CD4-positive, alpha-beta T cell (primary cell): Measurements from ENCODE around the gene COPRS. TPM values are rescaled to one million over a fixed set of nuclear protein-coding genes. Genes with fewer than 3 reads are reported as not detected.

Source experiments
- ATAC-seq: fragments of 200-7000 bp; cut with Tn5 transposase; one replicate; pipeline ENCODE4 v1.10.0; 2022; ENCODE audit warnings: mild to moderate bottlenecking; ENCODE audit not compliant: poor library complexity
- CTCF ChIA-PET: fragments of 350-600 bp; sonication (Branson Sonifier 250); formaldehyde crosslinking; loops from one replicate; lab custom pipeline; 2021; ENCODE audit warnings: antibody characterized with exemption, inconsistent platforms; lab: Charles Lee
- POLR2A ChIA-PET: fragments of 350-600 bp; sonication (Branson Sonifier 250); formaldehyde crosslinking; loops from one replicate; lab custom pipeline; 2021; ENCODE audit warnings: antibody characterized with exemption, inconsistent platforms; lab: Charles Lee
- DNase-seq, 14 experiments: peaks; one replicate each; pipeline ENCODE4 v3.0.0-alpha.2; 2013 to 2020; ENCODE audit warnings: mixed read lengths in 2 of 14
- H3K27ac ChIP-seq, 2 donors: one replicate each; pipeline versions ENCODE4 v1.5.1 to v1.7.0; 2013; ENCODE audit warnings: low read length in 2 of 2, low read depth in 1 of 2, mild to moderate bottlenecking in 1 of 2
- H3K27me3 ChIP-seq, 2 experiments: 1 replicate in 1 of 2; 2 replicates in 1 of 2; pipeline versions ENCODE4 v1.6.1 to v1.7.0; 2013; ENCODE audit warnings: low read length in 2 of 2, control low read depth in 1 of 2, mild to moderate bottlenecking in 1 of 2, moderate library complexity in 1 of 2; ENCODE audit not compliant: insufficient read depth in 2 of 2, control insufficient read depth in 1 of 2
- H3K36me3 ChIP-seq: one replicate; pipeline ENCODE4 v1.6.1; 2013; ENCODE audit warnings: low read length, control low read depth; ENCODE audit not compliant: insufficient read depth
- H3K4me1 ChIP-seq: one replicate; pipeline ENCODE4 v1.6.1; 2013; ENCODE audit warnings: low read length, control low read depth; ENCODE audit not compliant: insufficient read depth
- H3K4me3 ChIP-seq: one replicate; pipeline ENCODE4 v1.5.1; 2013; ENCODE audit warnings: mild to moderate bottlenecking, low read length, moderate library complexity
- H3K9me3 ChIP-seq, 2 experiments: 1 replicate in 1 of 2; 2 replicates in 1 of 2; pipeline versions ENCODE4 v1.6.1 to v1.7.0; 2013; ENCODE audit warnings: low read length in 2 of 2, mild to moderate bottlenecking in 2 of 2, control low read depth in 1 of 2, moderate library complexity in 1 of 2; ENCODE audit not compliant: control insufficient read depth in 1 of 2, insufficient read depth in 1 of 2
- H3K27ac Mint-ChIP-seq: one replicate; pipeline ENCODE4 v1.8.0; 2020; ENCODE audit warnings: mixed read lengths
- H3K27me3 Mint-ChIP-seq: one replicate; pipeline ENCODE4 v1.8.0; 2021; ENCODE audit warnings: mixed read lengths
- H3K36me3 Mint-ChIP-seq: one replicate; pipeline ENCODE4 v1.8.0; 2021; ENCODE audit warnings: low read depth, mixed read lengths
- H3K4me1 Mint-ChIP-seq: one replicate; pipeline ENCODE4 v1.8.0; 2021; ENCODE audit warnings: low read depth, mixed read lengths
- H3K4me3 Mint-ChIP-seq: one replicate; pipeline ENCODE4 v1.8.0; 2020; ENCODE audit warnings: mild to moderate bottlenecking, mixed read lengths
- H3K9me3 Mint-ChIP-seq: one replicate; pipeline ENCODE4 v1.8.0; 2020; ENCODE audit warnings: mixed read lengths
- intact Hi-C, 2 experiments: fragments of 100-400 bp; cut with DNase I in 1 of 2; cut with micrococcal nuclease in 1 of 2; formaldehyde crosslinking; loops; one replicate each; pipeline versions ENCODE4 v1.15.1 to v1.9.0; 2023 to 2025; cut with DNase I, micrococcal nuclease
- total RNA-seq, 174 experiments: library from RNA in 2 of 174; stranded (reverse) in 2 of 174; gene quantifications; one replicate each; pipeline ENCODE4 v1.2.3 and lab custom pipeline; 2021 to 2026
- TF ChIP-seq, protein P1 (sequence below): fragments of 200-600 bp; IDR thresholded peaks from one replicate; pipeline ENCODE4 v1.8.0; 2022; ENCODE audit warnings: antibody characterized with exemption, mild to moderate bottlenecking

The COPRS gene
- total RNA-seq, 2 experiments from 2014 or later: 2.2 to 2.3 TPM

DNA sequence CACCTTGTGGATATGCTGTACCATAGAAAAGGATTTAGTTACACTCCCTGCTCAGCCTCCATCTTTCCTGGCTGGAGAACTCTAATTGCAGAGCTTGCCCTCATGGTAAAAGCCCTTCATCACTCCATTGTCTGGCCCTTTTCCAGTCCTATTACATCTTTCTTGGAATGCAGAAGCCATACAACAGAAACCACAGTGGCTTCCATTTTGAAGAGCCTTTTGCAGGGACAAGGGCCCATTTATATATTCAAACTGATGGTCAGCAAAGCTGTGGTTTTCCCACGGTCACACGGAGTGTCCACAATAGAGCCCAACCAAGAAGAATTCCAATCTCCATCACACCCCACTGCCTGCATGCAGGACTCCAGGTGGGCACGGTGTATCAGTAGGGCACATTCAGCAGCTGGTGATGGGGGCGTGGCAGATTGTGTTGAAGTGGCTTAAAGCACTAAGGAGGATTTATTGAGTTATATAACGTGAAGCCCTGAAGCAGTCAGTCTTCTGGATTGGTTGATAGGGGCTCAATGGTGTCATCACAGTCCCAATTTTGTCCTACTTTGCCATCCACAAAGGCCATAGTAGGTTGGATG is 20.3 kb downstream of the COPRS start:
- Mint-ChIP-seq H3K4me3 (no peak overlapping the region), H3K9me3 (no peaks in the 10 kb centered on the region), H3K27ac (no peak overlapping the region), H3K27me3 (peaks cover 5% of the 10 kb centered on the region), H3K36me3 (no peaks in the 10 kb centered on the region), H3K4me1 (peaks cover 5% of the 10 kb centered on the region)
- Histone ChIP-seq H3K4me1 (peaks cover 9% of the 10 kb centered on the region), H3K4me3 (no peak overlapping the region), H3K36me3 (no peaks in the 10 kb centered on the region), H3K27me3 (peaks cover 7 to 11% of the 10 kb centered on the region in 2 experiments), H3K9me3 (no peaks in the 10 kb centered on the region), H3K27ac (no peak overlapping the region)
- TF ChIP-seq, protein P1, sequence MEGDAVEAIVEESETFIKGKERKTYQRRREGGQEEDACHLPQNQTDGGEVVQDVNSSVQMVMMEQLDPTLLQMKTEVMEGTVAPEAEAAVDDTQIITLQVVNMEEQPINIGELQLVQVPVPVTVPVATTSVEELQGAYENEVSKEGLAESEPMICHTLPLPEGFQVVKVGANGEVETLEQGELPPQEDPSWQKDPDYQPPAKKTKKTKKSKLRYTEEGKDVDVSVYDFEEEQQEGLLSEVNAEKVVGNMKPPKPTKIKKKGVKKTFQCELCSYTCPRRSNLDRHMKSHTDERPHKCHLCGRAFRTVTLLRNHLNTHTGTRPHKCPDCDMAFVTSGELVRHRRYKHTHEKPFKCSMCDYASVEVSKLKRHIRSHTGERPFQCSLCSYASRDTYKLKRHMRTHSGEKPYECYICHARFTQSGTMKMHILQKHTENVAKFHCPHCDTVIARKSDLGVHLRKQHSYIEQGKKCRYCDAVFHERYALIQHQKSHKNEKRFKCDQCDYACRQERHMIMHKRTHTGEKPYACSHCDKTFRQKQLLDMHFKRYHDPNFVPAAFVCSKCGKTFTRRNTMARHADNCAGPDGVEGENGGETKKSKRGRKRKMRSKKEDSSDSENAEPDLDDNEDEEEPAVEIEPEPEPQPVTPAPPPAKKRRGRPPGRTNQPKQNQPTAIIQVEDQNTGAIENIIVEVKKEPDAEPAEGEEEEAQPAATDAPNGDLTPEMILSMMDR: no peak
- POLR2A ChIA-PET: no interaction called here
- CTCF ChIA-PET: no interaction called here
- intact Hi-C loops: no loop called here
- ATAC-seq (no peak), DNase-seq (no peak)

- Mint-ChIP-seq H3K4me1 (peaks cover 5% of the 10 kb centered on the region), H3K4me3 (no peak overlapping the region), H3K27ac (no peak overlapping the region), H3K27me3 (peaks cover 5% of the 10 kb centered on the region), H3K36me3 (no peaks in the 10 kb centered on the region), H3K9me3 (no peaks in the 10 kb centered on the region)
- intact Hi-C loops: no loop called here
- Histone ChIP-seq H3K9me3 (no peaks in the 10 kb centered on the region), H3K27me3 (peaks cover 2 to 5% of the 10 kb centered on the region in 2 experiments), H3K36me3 (no peaks in the 10 kb centered on the region), H3K27ac (no peak overlapping the region), H3K4me3 (no peak overlapping the region), H3K4me1 (no peaks in the 10 kb centered on the region)
- no peak for DNase-seq
- ATAC-seq: no peak
- TF ChIP-seq, protein P1: no peak
- ChIA-PET CTCF (interaction anchor here (0.7 kb wide), 1 partner anchor 820 kb away, joined by 3 read pairs; no protein-coding TSS in a partner anchor), POLR2A (no interaction called here)
Measured at GRCh38 chr17:31835984-31836383, 23.1 kb downstream of the COPRS start.

GRCh38 chr17:31834448-31834847 is 24.6 kb downstream of the COPRS start:
- ChIA-PET CTCF (no interaction called here), POLR2A (no interaction called here)
- H3K4me3 Mint-ChIP-seq: no peak overlapping the region
- no peak for ATAC-seq
- no peaks in the 10 kb centered on the region for H3K9me3 Mint-ChIP-seq
- H3K36me3 ChIP-seq: no peaks in the 10 kb centered on the region
- H3K36me3 Mint-ChIP-seq: no peaks in the 10 kb centered on the region
- TF ChIP-seq, protein P1: no peak
- no peaks in the 10 kb centered on the region for H3K9me3 ChIP-seq
- no peak overlapping the region for H3K4me3 ChIP-seq
- H3K4me1 Mint-ChIP-seq: peaks cover 5% of the 10 kb centered on the region
- no peaks in the 10 kb centered on the region for H3K4me1 ChIP-seq
- H3K27ac ChIP-seq: no peak overlapping the region
- intact Hi-C loops: no loop called here
- H3K27me3 Mint-ChIP-seq: no peaks in the 10 kb centered on the region
- no peak overlapping the region for H3K27ac Mint-ChIP-seq
- peaks cover 2 to 5% of the 10 kb centered on the region in 2 experiments for H3K27me3 ChIP-seq
- DNase-seq: no peak
